Astrocyte of the cerebellum (primary cell): ENCODE measurements around the gene PPEF2.

Source experiments
- DNase-seq: peaks from one replicate; pipeline ENCODE4 v3.0.0-alpha.2; 2011; ENCODE audit warnings: low read depth
- H3K4me3 ChIP-seq: 2 replicates; pipeline ENCODE4 v1.5.1; 2011; ENCODE audit warnings: mild to moderate bottlenecking, low read depth, low read length, moderate library complexity
- CTCF ChIP-seq: IDR thresholded peaks from 2 replicates; pipeline ENCODE4 v1.5.1; 2012; ENCODE audit warnings: low read length, low read depth, moderate library complexity, mild to moderate bottlenecking; ENCODE audit errors: missing control alignments
- in situ Hi-C: cut with HindIII; loops from 2 replicates; pipeline ENCODE4 v1.10.0; 2017; ENCODE audit warnings: low sequenced_read_pairs

The PPEF2 gene

GRCh38 chr4:75819121-75819520, 83.1 kb downstream of the PPEF2 start:
- no peak for TF ChIP-seq CTCF
- H3K4me3 ChIP-seq, result no peak overlapping the region
- no peak for DNase-seq
- in situ Hi-C loops, result no loop called here

GRCh38 chr4:75817901-75818300, 84.4 kb downstream of the PPEF2 start:
- H3K4me3 ChIP-seq, result no peak overlapping the region
- DNase-seq, result no peak
- TF ChIP-seq CTCF, result no peak
- in situ Hi-C loops, result no loop called here
